Endothelial cell (in vitro differentiated cells): ENCODE data around the gene OR2T10. TPM values are rescaled to one million over a fixed set of nuclear protein-coding genes. Genes with fewer than 3 reads are reported as not detected.
"Not testable (repeated sequence)": the region's sequence is repeated elsewhere in the genome, so short reads cannot be mapped to it uniquely, and the experiment has no call there.

Source experiments
- DNase-seq: peaks from one replicate; pipeline ENCODE4 v3.0.0; 2021; ENCODE audit warnings: low spot score
- H3K27ac Mint-ChIP-seq: one replicate; pipeline ENCODE4 v1.8.0; 2021; ENCODE audit warnings: mixed read lengths, inconsistent platforms; ENCODE audit not compliant: unreplicated experiment
- H3K27me3 Mint-ChIP-seq: one replicate; pipeline ENCODE4 v1.8.0; 2021; ENCODE audit warnings: mild to moderate bottlenecking, moderate library complexity, mixed read lengths, inconsistent platforms; ENCODE audit not compliant: unreplicated experiment
- H3K36me3 Mint-ChIP-seq: one replicate; pipeline ENCODE4 v1.8.0; 2021; ENCODE audit warnings: mild to moderate bottlenecking, low read depth, mixed read lengths, inconsistent platforms; ENCODE audit not compliant: unreplicated experiment
- H3K4me1 Mint-ChIP-seq: one replicate; pipeline ENCODE4 v1.8.0; 2021; ENCODE audit warnings: mild to moderate bottlenecking, mixed read lengths, inconsistent platforms; ENCODE audit not compliant: unreplicated experiment
- H3K4me3 Mint-ChIP-seq: one replicate; pipeline ENCODE4 v1.8.0; 2021; ENCODE audit warnings: mild to moderate bottlenecking, mixed read lengths, inconsistent platforms; ENCODE audit not compliant: unreplicated experiment
- H3K9me3 Mint-ChIP-seq: one replicate; pipeline ENCODE4 v1.8.0; 2021; ENCODE audit warnings: mixed read lengths, inconsistent platforms; ENCODE audit not compliant: unreplicated experiment
- CTCF ChIP-seq: fragments of 200-600 bp; sonication (generic); IDR thresholded peaks from one replicate; pipeline ENCODE4 v1.5.0; 2021; ENCODE audit warnings: antibody characterized with exemption; ENCODE audit not compliant: unreplicated experiment
- long read RNA-seq: library from polyadenylated mRNA; unstranded; transcript quantifications from one replicate; pipeline ENCODE4 v2.0.0, GENCODE V29; 2020; ENCODE audit not compliant: unreplicated experiment
- total RNA-seq: library from RNA; stranded (reverse); fragmentation: NEBNext Ultra II Directional; extraction: Animal tissue kit (Norgen Biotek cat#: 25700); gene quantifications from one replicate; pipeline ENCODE4 v1.2.1, GENCODE V29; 2021; ENCODE audit not compliant: unreplicated experiment

The OR2T10 gene
- total RNA-seq, result not detected
- long read RNA-seq, result 0 reads

GRCh38 chr1:248597589-248597988 lies at the start of gene OR2T10:
TSS of gene OR2T10 (minus strand) at chr1:248597700. CDS start at chr1:248593768, 3,932 bp downstream.
- Mint-ChIP-seq H3K4me1 (no peaks in the 10 kb centered on the region), H3K27ac (no peak within 1 kb of the TSS), H3K4me3 (no peak within 1 kb of the TSS), H3K9me3 (peaks cover 26% of the 10 kb centered on the region), H3K36me3 (no peaks in the 10 kb centered on the region), H3K27me3 (no peaks in the 10 kb centered on the region)
- no peak for DNase-seq
- no peak for TF ChIP-seq CTCF

- H3K9me3 Mint-ChIP-seq, H3K4me1 Mint-ChIP-seq, DNase-seq, H3K36me3 Mint-ChIP-seq, H3K4me3 Mint-ChIP-seq, H3K27ac Mint-ChIP-seq, H3K27me3 Mint-ChIP-seq: not testable (repeated sequence)
Measured at GRCh38 chr1:248645178-248645577, 47.7 kb upstream of the OR2T10 start, which contains the start of gene OR2T35. TSS of gene OR2T35 (minus strand) at chr1:248645278. CDS start at chr1:248639258, 6,020 bp downstream.

- DNase-seq, H3K4me1 Mint-ChIP-seq, H3K9me3 Mint-ChIP-seq, H3K36me3 Mint-ChIP-seq, H3K27ac Mint-ChIP-seq, H3K4me3 Mint-ChIP-seq, H3K27me3 Mint-ChIP-seq: not testable (repeated sequence)
Measured at GRCh38 chr1:248642971-248643651, 45.6 kb upstream of the OR2T10 start.

- H3K4me3 Mint-ChIP-seq, DNase-seq, H3K27me3 Mint-ChIP-seq, H3K27ac Mint-ChIP-seq, H3K9me3 Mint-ChIP-seq, H3K36me3 Mint-ChIP-seq, H3K4me1 Mint-ChIP-seq: not testable (repeated sequence)
Measured at GRCh38 chr1:248641583-248641982, 44.1 kb upstream of the OR2T10 start.

GRCh38 chr1:248640906-248641305 lies 43.4 kb upstream of the OR2T10 start:
- not testable (repeated sequence) for H3K36me3 Mint-ChIP-seq, H3K9me3 Mint-ChIP-seq, H3K4me3 Mint-ChIP-seq, DNase-seq, H3K27ac Mint-ChIP-seq, H3K4me1 Mint-ChIP-seq, H3K27me3 Mint-ChIP-seq

GRCh38 chr1:248639652-248640051 lies 42.2 kb upstream of the OR2T10 start:
- H3K27me3 Mint-ChIP-seq, H3K9me3 Mint-ChIP-seq, H3K27ac Mint-ChIP-seq, DNase-seq, H3K4me3 Mint-ChIP-seq, H3K36me3 Mint-ChIP-seq, H3K4me1 Mint-ChIP-seq: not testable (repeated sequence)

GRCh38 chr1:248636612-248637011 lies 39.1 kb upstream of the OR2T10 start:
- H3K27me3 Mint-ChIP-seq, H3K4me3 Mint-ChIP-seq, H3K27ac Mint-ChIP-seq, DNase-seq, H3K9me3 Mint-ChIP-seq, H3K36me3 Mint-ChIP-seq, H3K4me1 Mint-ChIP-seq: not testable (repeated sequence)

GRCh38 chr1:248634991-248635390 lies 37.5 kb upstream of the OR2T10 start, which contains the start of gene OR2T11:
TSS of gene OR2T11 (minus strand) at chr1:248635091. CDS start at chr1:248627128, 7,963 bp downstream.
- not testable (repeated sequence) for H3K27ac Mint-ChIP-seq, H3K4me1 Mint-ChIP-seq, H3K4me3 Mint-ChIP-seq, H3K27me3 Mint-ChIP-seq, H3K9me3 Mint-ChIP-seq, DNase-seq, H3K36me3 Mint-ChIP-seq
